AG04449 (cell line): ENCODE results near the gene OVOL1.

ENCODE experiments used
- CTCF ChIA-PET: fragments of 350-600 bp; formaldehyde crosslinking; extraction: SDS; loops from one replicate; lab custom pipeline; 2021; ENCODE audit warnings: antibody characterized with exemption; lab: Yijun Ruan, JAX
- POLR2A ChIA-PET: fragments of 400-600, 350-600 bp; formaldehyde crosslinking; extraction: SDS; loops from one replicate; lab custom pipeline; 2020; ENCODE audit warnings: antibody characterized with exemption, inconsistent platforms; lab: Yijun Ruan, JAX
- DNase-seq: peaks from one replicate; pipeline ENCODE4 v3.0.0-alpha.2; 2010; ENCODE audit warnings: low read depth, low spot score
- H3K4me3 ChIP-seq: 2 replicates; pipeline ENCODE4 v1.5.1; 2011; ENCODE audit warnings: low read depth, mild to moderate bottlenecking, control low read depth, low read length
- CTCF ChIP-seq: IDR thresholded peaks from one replicate; pipeline ENCODE4 v1.5.1; 2011; ENCODE audit warnings: mild to moderate bottlenecking, moderate library complexity, low read length, control low read depth, inconsistent platforms; ENCODE audit not compliant: insufficient read depth; ENCODE audit errors: missing control alignments

OVOL1 gene

DNA sequence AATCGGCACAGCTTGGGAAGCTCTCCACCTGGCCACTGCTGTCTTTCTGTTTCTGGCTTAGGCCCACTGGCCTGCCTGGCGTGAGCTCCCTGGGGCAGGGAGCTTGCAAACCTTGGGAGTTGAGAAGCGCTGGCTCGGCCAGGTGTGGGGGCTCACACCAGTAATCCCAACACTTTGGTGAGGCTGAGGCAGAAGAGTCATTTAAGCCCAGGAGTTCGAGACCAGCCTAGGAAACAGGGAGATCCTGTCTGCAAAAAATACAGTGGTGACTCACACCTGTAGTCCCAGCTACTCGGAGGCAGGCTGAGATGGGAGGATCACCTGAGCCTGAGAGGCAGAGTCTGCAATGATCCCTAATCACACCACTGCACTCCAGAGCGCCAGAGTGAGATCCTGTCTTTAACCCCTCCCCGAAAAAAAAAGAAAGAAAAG lies 10.1 kb upstream of the OVOL1 start:
- ChIA-PET CTCF (interaction anchor here (0.7 to 3.4 kb wide), 7 partner anchors 7 to 268 kb away, joined by 3 to 13 read pairs (median 4); partner anchors contain the start of gene FIBP), POLR2A (no interaction called here)
- DNase-seq: no peak
- H3K4me3 ChIP-seq: no peak overlapping the region
- no peak for TF ChIP-seq CTCF

DNA sequence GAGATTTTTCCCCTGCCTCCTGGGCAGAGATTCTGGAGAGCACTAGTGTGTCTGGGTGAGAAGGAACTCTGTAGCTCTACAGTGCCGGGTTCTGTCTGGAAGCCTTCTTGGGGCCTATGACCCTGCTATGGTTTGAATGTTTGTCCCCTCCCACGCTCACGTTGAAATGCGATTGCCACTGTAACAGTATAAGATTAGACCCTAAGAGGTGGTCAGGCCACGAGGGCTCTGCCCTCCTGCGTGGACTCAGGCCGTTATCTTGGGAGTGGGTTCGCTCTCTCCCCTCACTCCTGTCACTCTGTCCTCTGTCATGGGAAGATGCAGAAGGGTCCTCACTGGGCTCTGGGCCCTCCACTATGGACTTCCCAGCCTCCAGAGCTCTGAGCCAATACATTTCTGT lies 9.6 kb upstream of the OVOL1 start:
- ChIA-PET CTCF (interaction anchor here (0.9 to 2.7 kb wide), 4 partner anchors 17 to 42 kb away, joined by 3 to 13 read pairs (median 5); no protein-coding TSS in a partner anchor), POLR2A (no interaction called here)
- no peak for DNase-seq
- H3K4me3 ChIP-seq: no peak overlapping the region
- TF ChIP-seq CTCF: no peak

- CTCF ChIA-PET: interaction anchor here (0.6 to 4.0 kb wide), 7 partner anchors 7 to 213 kb away, joined by 3 to 76 read pairs (median 11); no protein-coding TSS in a partner anchor
- POLR2A ChIA-PET: no interaction called here
Measured at GRCh38 chr11:65777821-65778361, 9.0 kb upstream of the OVOL1 start.

DNA sequence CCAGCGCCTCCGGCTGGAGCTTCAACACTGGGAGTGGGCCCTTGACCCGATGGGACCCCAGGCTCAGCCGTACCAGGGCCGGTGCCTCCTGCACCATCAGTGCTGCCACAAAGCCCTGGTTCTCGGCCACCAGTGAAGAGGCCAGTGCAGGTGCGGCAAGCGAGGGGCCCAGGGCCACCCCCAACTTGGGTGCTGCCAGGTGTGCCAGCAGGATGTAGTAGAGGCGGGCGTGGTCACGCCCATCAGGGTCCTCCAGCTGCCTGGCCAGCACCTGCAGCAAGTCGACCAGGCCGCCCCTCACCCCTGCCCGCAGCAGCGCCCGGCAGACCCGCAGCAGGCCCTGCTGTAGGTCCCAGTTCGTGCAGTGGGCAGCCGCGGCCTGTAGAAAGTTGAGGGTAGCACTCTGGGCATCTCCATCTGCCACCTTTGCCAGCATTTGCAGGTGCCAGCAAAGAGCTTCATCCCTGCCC lies 8.4 kb upstream of the OVOL1 start:
- no peak overlapping the region for H3K4me3 ChIP-seq
- POLR2A ChIA-PET: interaction anchor here (0.9 kb wide), 1 partner anchor 80 kb away, joined by 3 read pairs; no protein-coding TSS in a partner anchor
- TF ChIP-seq CTCF: no peak
- CTCF ChIA-PET: interaction anchor here (0.9 to 4.0 kb wide), 11 partner anchors 8 to 212 kb away, joined by 3 to 76 read pairs (median 13); partner anchors contain the start of genes KAT5 and SNX32
- no peak for DNase-seq

More at GRCh38 chr11:65777821-65778361, 9.0 kb upstream of the OVOL1 start:
- H3K4me3 ChIP-seq: no peak overlapping the region
- no peak for DNase-seq
- no peak for TF ChIP-seq CTCF

DNA sequence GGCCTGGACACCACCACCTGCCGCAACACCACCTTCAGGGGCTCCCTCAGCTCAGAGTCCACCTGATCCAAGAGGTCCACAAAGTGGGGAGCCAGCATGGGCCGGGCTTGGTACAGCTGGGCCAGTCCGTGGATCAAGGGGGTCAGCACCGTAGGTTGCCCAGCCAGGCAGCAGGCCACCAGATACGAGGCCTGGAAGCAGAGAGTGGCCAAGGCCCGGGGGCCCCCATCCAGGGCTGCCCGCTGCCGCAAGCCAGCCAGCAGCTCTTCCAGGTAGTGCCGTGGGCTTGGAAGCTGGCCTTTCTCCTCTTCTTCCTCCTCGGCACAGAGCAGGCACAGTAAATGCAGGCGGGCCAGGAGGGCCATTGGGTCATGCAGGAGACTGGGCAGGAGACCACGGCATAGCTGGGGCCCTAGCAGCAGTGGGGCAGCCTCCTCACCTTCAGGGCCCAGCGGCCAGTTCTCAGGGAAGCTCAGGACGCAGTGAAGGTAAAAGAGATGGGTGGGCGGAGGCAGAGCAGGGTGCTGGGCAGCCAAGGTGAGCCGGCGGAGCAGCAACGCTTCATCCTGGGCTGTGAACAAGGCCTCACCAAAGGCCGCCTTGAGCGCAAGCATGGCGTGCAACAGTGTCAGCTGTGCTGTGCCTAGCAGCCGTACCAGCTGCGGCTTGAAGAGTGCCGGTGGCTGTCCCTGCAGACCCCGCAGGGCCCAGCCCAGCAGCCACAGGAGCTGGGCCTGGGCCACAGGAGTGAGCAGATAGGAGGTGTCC lies 7.8 kb upstream of the OVOL1 start:
- DNase-seq: no peak
- ChIA-PET CTCF (interaction anchor here (0.9 to 4.0 kb wide), 29 partner anchors 8 to 212 kb away, joined by 3 to 76 read pairs (median 6); partner anchors contain the start of genes FIBP, KAT5, RNASEH2C and SNX32), POLR2A (interaction anchor here (0.9 kb wide), 1 partner anchor 80 kb away, joined by 3 read pairs; no protein-coding TSS in a partner anchor)
- no peak for TF ChIP-seq CTCF
- peak overlapping the region; percentile 80 for H3K4me3 ChIP-seq

- peak overlapping the region; percentile 80 for H3K4me3 ChIP-seq
- no peak for TF ChIP-seq CTCF
- POLR2A ChIA-PET: no interaction called here
- no peak for DNase-seq
- CTCF ChIA-PET: interaction anchor here (0.7 to 4.0 kb wide), 33 partner anchors 9 to 211 kb away, joined by 3 to 76 read pairs (median 5); partner anchors contain the start of genes FIBP, KAT5, RNASEH2C and SNX32
Measured at GRCh38 chr11:65779669-65779918, 7.3 kb upstream of the OVOL1 start.
